Measurements from ENCODE around the gene THEM4. TPM values are rescaled to one million over a fixed set of nuclear protein-coding genes. Genes with fewer than 3 reads are reported as not detected.

Gene THEM4
- total and polyA plus RNA-seq, 2 experiments from 2014 or later, result 20.2 to 24.8 TPM

- Histone ChIP-seq H3K36me3 (replicated peaks; ENCODE audit: insufficient read depth, low read depth) (no peaks in the 10 kb centered on the region), H3K4me3 (no peak overlapping the region), H3K79me2 (peaks cover 13% of the 10 kb centered on the region), H2AFZ (no peak overlapping the region), H3K9me2 (replicated peaks; ENCODE audit: insufficient read depth) (no peaks in the 10 kb centered on the region), H3K4me2 (no peak overlapping the region), H3K27me3 (no peaks in the 10 kb centered on the region), H4K20me1 (ENCODE audit: insufficient read depth, poor library complexity, severe bottlenecking) (no peaks in the 10 kb centered on the region), H3K4me1 (ENCODE audit: insufficient read depth) (peaks cover 20% of the 10 kb centered on the region), H3K9me3 (ENCODE audit: low read depth) (no peaks in the 10 kb centered on the region), H3K27ac (no peak overlapping the region)
- DNase-seq (ENCODE audit: low spot score), result no peak
- 82% methylated on average over 1 of the region's 1 CpG for WGBS (ENCODE audit: low lambda C conversion rate, missing lambda C conversion rate)
- TF ChIP-seq EZH2 (IDR thresholded peaks at IDR 0.05; ENCODE audit: borderline replicate concordance) (no peak), EZH2phosphoT487 (IDR thresholded peaks at IDR 0.05; ENCODE audit: low read depth, severe bottlenecking, unreplicated experiment) (no peak), CTCF (IDR thresholded peaks at IDR 0.05; ENCODE audit: poor library complexity) (no peak)
Observed at GRCh38 chr1:151948506-151948905, 39.2 kb upstream of the THEM4 start.

- no peak for DNase-seq (ENCODE audit: low spot score)
- peaks cover 10% of the 10 kb centered on the region for H3K79me2 ChIP-seq
- peak overlapping the region; percentile 72 for H3K27ac ChIP-seq
- no peaks in the 10 kb centered on the region for H3K27me3 ChIP-seq
- no peak overlapping the region for H2AFZ ChIP-seq
- TF ChIP-seq CTCF (IDR thresholded peaks at IDR 0.05; ENCODE audit: poor library complexity) (no peak), EZH2 (IDR thresholded peaks at IDR 0.05; ENCODE audit: borderline replicate concordance) (no peak), EZH2phosphoT487 (IDR thresholded peaks at IDR 0.05; ENCODE audit: low read depth, severe bottlenecking, unreplicated experiment) (no peak)
- H3K4me1 ChIP-seq (ENCODE audit: insufficient read depth), result peaks cover 21% of the 10 kb centered on the region
- H3K4me2 ChIP-seq, result no peak overlapping the region
- no peaks in the 10 kb centered on the region for H4K20me1 ChIP-seq (ENCODE audit: insufficient read depth, poor library complexity, severe bottlenecking)
- no peaks in the 10 kb centered on the region for H3K36me3 ChIP-seq (replicated peaks; ENCODE audit: insufficient read depth, low read depth)
- no peaks in the 10 kb centered on the region for H3K9me2 ChIP-seq (replicated peaks; ENCODE audit: insufficient read depth)
- 70% methylated on average over 2 of the region's 2 CpGs for WGBS (ENCODE audit: low lambda C conversion rate, missing lambda C conversion rate)
- no peak overlapping the region for H3K4me3 ChIP-seq
- H3K9me3 ChIP-seq (ENCODE audit: low read depth), result no peaks in the 10 kb centered on the region
Observed at GRCh38 chr1:151947140-151947539, 37.8 kb upstream of the THEM4 start.

GRCh38 chr1:151945725-151946722 is 36.7 kb upstream of the THEM4 start:
- no peak overlapping the region for H2AFZ ChIP-seq
- WGBS (ENCODE audit: low lambda C conversion rate, missing lambda C conversion rate), result 40% methylated on average over 10 of the region's 10 CpGs
- no peaks in the 10 kb centered on the region for H4K20me1 ChIP-seq (ENCODE audit: insufficient read depth, poor library complexity, severe bottlenecking)
- no peaks in the 10 kb centered on the region for H3K36me3 ChIP-seq (replicated peaks; ENCODE audit: insufficient read depth, low read depth)
- no peak overlapping the region for H3K4me2 ChIP-seq
- no peak overlapping the region for H3K4me3 ChIP-seq
- TF ChIP-seq CTCF (IDR thresholded peaks at IDR 0.05; ENCODE audit: poor library complexity) (no peak), EZH2phosphoT487 (IDR thresholded peaks at IDR 0.05; ENCODE audit: low read depth, severe bottlenecking, unreplicated experiment) (no peak), EZH2 (IDR thresholded peaks at IDR 0.05; ENCODE audit: borderline replicate concordance) (no peak)
- H3K79me2 ChIP-seq, result peaks cover 4% of the 10 kb centered on the region
- no peaks in the 10 kb centered on the region for H3K9me3 ChIP-seq (ENCODE audit: low read depth)
- H3K4me1 ChIP-seq (ENCODE audit: insufficient read depth), result peaks cover 28% of the 10 kb centered on the region
- peak overlapping the region; percentile 72 for H3K27ac ChIP-seq
- peak; percentile 91 for DNase-seq (ENCODE audit: low spot score)
- no peaks in the 10 kb centered on the region for H3K27me3 ChIP-seq
- no peaks in the 10 kb centered on the region for H3K9me2 ChIP-seq (replicated peaks; ENCODE audit: insufficient read depth)

Data from hepatocyte (in vitro differentiated cells).